GM18907 (cell line): ENCODE data around the gene UNC45A.

Source experiments
- ATAC-seq: cut with Tn5 transposase; IDR thresholded peaks from one replicate; pipeline ENCODE4 v1.9.1; 2021; ENCODE audit warnings: mild to moderate bottlenecking, moderate library complexity; ENCODE audit not compliant: unreplicated experiment

UNC45A gene

DNA sequence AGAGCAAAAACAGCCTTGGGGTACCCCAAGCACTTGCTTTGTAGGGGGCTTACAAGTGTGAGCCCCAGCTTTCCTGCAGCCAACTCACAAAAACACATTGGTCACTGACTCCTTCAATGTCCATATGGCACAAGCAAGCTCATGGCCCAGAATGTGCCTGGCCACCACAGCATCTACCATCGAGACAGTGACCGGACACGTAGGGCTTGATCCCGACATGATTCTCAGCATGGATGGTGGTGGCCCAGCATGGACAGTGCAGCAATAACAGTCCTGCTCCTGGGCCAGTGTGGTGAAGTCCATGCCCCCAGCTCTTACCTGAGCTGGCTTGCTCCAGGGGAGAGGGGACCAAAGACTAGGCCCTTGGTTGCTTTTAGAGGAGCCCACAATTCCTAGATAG is 6.0 kb downstream of the UNC45A start:
- ATAC-seq, result no peak

DNA sequence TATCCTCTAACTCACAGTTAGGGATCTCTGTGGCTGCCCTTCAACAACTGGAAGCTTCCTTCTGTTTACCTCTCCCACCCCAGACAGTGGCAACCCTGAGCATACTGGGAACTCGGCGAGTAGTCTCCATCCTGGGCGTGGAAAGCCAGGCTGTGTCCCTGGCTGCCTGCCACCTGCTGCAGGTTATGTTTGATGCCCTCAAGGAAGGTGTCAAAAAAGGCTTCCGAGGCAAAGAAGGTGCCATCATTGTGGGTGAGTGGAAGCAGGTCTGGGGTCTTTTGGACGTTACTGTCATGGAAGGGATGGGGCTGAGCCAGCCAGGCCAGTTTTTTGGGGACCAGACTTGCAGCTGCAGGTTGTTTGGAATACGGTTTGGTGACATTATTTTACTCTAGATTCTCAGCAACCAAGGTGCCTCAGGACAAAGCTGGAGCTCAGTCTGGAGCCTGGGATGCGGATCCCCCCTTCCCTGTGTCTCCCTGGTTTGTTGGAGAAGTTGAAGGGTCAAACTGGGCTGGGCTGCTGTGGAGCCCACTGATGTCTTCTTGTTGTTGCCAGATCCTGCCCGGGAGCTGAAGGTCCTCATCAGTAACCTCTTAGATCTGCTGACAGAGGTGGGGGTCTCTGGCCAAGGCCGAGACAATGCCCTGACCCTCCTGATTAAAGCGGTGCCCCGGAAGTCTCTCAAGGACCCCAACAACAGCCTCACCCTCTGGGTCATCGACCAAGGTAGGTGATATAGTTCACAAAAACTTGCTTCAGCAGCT is 7.5 kb downstream of the UNC45A start:
- no peak for ATAC-seq

DNA sequence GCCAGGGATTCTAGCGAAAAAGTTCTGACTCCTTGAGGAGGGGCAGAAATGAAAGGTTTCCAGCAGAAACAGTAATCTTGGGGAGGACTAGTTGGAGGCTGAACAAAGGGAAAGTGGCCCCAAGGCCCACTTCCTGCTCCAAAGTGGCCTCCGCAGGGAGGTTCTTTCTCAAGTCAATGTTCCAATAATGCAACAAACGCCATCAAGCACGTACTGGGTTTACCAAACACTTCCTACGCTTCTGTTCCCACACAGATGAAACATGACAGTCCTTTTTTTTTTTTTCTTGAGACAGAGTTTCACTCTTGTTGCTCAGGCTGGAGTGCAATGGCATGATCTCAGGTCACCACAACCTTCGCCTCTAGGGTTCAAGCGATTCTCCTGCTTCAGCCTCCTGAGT is 10.0 kb downstream of the UNC45A start:
- ATAC-seq, result no peak

DNA sequence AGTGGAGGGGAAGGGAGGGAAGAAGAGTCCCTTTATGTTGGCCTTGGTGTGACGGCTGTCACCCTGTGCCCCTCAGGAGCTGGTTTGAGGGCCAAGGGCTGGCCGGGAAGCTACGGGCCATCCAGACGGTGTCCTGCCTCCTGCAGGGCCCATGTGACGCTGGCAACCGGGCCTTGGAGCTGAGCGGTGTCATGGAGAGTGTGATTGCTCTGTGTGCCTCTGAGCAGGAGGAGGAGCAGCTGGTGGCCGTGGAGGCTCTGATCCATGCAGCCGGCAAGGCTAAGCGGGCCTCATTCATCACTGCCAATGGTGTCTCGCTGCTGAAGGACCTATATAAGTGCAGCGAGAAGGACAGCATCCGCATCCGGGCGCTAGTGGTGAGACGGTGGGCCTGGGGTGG is 11.5 kb downstream of the UNC45A start:
- no peak for ATAC-seq

DNA sequence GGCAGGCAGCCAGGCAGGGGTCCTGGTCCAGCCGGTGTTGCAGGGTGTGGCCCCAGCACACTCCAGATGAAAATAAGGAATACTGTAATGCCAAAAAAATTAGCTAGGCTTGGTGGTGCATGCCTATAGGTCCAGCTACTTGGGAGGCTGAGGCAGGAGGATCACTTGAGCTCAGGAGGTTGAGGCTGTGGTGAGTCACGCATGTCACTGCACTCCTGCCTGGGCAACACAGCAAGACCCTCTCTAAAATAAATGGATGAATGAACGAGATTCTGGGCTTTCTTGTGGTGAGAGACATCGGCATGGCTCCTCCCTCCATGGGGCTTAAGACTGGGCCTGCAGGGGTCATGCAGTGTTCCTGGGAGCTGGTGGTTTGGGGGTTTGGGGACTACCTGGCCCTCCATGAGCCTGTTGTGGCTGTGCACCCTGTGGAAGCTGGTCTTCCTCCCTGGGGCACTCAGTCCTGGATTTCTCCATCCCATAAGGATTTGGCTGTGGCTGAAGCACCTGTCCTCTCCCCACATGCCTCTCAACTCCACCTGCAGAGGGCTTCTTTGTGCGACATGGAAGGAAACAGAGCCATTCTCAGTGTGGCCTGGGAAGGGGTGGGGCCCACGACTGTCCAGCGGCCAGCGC is 12.0 kb downstream of the UNC45A start:
- no peak for ATAC-seq

DNA sequence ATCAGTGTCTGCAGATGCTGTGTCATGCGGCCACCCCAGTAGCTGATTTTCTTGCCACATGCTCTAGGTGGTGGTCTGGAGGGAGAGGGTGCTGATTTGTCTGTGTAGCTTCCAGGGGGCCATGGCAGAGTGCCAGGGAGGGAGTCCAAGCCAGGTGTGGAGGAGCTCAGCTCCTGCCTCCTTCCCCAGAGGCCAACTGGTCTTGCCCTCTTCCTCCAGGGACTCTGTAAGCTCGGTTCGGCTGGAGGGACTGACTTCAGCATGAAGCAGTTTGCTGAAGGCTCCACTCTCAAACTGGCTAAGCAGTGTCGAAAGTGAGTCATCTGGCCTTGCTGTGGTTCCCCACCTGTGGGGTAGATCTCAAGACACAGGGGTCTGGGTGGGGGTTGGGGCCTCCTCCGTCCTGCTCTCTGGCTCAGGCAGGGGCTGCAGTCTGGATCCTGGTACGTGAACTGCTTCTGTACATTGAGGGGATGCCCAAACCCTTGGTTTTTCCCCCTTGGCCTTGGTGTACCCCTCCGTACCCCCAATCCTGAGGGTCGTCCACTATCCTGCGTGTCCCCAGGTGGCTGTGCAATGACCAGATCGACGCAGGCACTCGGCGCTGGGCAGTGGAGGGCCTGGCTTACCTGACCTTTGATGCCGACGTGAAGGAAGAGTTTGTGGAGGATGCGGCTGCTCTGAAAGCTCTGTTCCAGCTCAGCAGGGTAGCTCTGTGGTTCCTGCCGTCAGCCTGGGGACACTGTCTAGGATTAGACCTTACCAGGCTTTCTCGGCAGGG is 12.7 kb downstream of the UNC45A start:
- ATAC-seq, result no peak

DNA sequence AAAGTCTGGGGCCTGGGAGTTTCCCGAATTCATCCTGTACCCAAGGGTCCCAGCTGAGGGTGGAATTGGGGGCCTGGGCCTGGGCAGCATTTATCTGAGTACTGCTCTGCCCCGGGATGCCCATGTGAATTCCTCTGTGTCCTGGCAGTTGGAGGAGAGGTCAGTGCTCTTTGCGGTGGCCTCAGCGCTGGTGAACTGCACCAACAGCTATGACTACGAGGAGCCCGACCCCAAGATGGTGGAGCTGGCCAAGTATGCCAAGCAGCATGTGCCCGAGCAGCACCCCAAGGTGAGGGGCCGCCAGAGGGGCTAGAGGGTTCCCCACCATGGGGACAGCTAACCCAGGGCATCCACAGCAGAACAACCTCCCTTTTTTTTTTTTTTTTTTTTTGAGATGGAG is 13.4 kb downstream of the UNC45A start:
- no peak for ATAC-seq

DNA sequence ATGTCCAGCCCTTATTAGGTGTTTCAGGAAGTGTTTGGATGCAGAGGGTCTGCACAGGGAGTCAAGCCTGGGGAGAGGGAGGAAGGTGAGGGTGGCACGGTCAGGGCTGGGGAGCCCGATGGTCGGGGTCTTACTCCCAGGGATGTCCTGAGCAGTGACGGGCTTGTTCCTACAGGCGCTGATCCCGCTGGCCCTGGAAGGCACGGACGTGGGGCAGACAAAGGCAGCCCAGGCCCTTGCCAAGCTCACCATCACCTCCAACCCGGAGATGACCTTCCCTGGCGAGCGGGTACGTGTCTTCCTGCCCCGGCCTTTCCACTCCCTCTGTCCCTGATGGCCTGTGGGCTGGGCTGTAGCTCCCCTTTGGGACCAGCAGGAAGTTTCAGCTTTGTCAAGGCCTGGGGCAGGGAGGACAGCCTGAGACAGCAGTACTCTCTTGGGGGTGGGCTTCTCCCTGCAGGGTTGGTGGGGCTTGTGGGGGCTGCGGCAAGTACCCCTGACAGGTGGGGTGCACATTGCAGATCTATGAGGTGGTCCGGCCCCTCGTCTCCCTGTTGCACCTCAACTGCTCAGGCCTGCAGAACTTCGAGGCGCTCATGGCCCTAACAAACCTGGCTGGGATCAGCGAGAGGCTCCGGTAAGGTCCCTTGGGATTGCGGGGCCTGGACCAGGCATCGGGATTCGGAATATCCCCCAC is 15.0 kb downstream of the UNC45A start:
- no peak for ATAC-seq

DNA sequence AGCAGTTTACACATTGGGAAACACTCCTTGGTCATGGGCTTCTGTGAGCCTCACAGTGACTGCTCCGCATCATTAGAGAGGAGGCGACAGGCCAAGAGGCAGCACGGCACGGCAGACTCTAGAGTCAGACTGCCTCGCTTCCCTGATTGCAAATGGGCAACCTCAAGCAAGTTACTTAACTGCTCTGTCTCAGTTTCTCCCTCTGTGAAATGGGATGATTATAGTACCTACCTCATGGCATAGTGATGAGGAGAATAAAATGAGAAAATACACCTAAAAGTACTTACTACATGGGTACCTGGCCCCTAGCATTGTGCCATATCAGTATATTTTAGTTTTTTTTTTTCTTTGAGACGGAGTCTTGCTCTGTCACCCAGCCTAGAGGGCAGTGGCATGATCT is 15.6 kb downstream of the UNC45A start:
- no peak for ATAC-seq

DNA sequence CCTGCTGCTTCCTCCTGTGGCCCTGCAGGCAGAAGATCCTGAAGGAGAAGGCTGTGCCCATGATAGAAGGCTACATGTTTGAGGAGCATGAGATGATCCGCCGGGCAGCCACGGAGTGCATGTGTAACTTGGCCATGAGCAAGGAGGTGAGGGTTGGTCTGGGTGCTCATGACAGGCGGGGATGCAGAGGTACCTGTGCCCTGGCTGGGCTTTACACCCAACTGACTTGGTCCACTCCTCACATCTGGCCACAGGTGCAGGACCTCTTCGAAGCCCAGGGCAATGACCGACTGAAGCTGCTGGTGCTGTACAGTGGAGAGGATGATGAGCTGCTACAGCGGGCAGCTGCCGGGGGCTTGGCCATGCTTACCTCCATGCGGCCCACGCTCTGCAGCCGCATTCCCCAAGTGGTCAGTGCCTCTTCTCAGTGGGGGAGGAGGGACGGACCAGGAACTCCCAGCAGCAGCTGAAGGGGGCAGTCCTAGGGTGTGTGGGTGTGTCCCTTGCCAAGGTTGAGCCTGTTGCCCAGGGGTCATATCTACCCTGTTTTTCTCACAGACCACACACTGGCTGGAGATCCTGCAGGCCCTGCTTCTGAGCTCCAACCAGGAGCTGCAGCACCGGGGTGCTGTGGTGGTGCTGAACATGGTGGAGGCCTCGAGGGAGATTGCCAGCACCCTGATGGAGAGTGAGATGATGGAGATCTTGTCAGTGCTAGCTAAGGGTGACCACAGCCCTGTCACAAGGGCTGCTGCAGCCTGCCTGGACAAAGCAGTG is 18.0 kb downstream of the UNC45A start:
- ATAC-seq, result no peak

DNA sequence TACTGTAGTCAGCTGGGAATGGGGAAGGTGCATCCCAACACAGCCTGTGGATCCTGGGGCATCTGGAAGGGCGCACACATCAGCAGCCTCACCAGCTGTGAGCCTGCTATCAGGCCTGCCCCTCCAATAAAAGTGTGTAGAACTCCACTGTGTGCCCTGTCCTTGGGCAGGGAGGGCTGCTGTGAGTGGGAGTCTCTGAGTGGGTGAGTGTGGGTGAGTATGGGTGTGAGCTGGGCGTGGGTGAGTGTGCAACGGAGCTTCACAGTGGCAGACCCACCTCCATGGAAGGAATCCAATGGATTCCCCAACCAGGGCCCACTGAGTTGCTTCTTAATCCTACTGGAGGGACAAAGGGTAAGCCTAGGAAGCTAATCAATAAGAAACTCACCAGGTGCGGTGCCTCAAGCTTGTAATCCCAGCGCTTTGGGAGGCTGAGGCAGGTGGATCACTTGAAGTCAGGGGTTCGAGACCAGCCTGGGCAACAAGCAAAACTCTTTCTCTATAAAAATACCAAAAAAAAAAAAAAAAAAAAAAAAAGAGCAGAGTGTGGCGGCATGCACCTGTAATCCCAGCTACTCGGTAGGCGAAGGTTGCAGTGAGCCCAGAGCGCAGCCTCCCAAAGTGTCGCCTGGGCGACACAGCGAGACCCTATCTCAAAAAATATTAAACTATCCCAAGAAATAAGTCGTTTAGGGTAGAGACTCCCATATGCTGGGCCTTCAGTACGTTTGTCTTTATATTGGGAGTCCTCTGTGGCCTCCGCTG is 19.0 kb downstream of the UNC45A start:
- no peak for ATAC-seq

DNA sequence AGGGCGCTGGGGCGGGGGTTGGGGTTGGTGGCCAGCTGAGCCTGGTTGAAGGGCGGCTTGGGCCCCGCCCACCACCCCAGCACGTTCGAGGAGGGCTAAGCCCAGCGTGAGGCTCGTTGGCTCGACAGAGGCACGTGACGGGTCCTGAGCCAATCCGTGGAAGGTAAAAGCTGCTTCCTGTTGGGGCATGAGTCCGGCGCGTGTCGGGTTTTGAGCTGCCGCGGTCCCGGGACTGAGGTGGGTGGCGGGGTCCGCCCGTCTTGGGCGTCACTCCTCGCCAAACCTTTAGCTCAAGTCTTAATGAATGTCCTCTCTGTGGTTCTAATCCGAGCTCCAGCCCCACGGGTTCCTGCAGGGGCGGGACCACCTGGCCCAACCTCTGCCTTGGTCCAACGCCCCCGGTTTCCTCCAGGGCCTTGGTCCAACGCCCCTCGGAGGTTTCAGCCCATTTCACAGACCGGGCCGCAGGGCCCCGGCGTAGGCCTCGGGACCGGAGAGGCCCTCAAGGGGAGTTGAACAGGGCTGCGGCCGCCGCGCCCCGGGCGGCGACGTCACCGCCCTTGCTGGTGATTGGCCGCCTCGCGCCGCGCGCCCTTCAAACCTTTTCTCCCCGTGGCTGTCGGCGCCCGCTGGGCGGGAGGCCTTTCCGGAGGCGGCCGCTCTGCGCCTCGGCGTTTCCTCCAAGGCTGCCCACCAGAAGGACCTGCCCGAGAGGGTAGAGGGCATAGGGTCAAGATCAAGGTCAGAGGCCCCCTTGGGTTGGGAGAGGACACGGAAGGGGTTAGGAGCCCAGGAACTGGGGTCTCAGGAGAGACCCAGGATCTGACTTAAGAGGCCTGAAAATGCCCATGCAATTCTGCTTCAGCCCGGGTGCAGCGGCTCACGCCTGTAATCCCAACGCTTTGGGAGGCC is 19.9 kb downstream of the UNC45A start, which contains the start of gene RCCD1:
RCCD1 (plus strand) TSS at position 173 of the 912 bp plus-strand sequence. CDS start 1,851 bp downstream, outside the sequence.
- peak; percentile 93 for ATAC-seq

DNA sequence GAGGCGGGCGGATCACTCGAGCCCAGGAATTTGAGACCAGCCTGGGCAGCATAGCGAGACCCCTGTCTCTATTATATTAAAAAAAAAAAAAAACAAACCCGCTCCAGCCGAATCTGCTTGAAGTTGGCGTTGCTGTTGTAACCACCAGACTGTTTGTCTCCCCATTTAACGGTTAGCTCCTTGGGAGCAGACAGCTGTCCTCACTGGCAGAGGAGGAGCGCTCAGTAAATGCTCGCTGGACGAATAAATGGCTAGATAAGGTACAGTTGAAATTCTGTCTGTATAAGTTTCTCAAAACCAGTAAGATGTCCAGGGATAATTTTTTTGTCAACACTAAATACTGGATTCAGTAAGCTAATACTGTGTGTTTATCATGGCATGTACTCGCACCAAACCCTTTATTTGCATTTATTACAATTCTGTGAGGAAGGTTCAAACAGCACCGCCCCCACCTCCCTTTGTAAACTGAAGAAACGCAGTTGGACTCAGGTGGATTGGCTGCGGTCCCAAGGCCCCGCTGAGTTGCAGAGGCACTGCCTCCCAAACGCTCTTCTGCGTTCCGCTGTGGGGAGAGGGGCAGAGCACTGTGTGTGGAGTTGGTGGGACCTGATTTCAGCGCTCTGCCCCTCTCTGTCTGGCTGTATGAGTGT is 20.7 kb downstream of the UNC45A start:
- no peak for ATAC-seq

DNA sequence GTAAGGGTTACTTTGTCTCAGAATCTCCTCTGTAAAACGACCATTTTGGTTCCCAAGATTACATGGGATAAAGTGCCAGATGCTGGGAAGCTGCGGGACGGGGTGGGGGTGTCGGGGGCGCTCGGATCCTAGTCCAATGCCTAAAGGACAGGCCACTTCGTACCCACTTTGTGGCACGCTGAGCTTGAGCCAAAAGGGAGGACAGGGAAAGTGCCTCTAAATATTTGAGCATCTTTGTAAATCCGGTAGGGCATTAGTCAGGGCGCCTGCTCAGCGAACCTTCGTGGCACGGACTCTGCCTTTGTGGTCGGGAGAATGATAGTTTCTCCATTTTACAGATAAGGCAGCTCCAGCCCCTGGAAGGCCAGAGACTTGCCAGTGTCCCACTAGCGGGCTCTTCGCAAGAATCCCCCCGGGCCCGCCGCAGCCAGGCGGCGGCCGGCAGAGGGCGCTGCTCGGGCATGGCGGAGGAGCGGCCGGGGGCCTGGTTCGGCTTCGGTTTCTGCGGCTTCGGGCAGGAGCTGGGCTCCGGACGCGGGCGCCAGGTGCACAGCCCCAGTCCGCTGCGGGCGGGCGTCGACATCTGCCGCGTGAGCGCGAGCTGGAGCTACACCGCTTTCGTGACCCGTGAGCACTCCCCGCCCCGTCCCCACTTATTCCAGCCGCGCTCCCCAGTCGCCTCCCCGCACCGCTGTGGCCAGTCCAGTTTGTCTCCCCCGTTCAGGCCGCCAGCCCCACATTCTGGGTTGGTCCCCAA is 21.4 kb downstream of the UNC45A start:
- ATAC-seq, result no peak

DNA sequence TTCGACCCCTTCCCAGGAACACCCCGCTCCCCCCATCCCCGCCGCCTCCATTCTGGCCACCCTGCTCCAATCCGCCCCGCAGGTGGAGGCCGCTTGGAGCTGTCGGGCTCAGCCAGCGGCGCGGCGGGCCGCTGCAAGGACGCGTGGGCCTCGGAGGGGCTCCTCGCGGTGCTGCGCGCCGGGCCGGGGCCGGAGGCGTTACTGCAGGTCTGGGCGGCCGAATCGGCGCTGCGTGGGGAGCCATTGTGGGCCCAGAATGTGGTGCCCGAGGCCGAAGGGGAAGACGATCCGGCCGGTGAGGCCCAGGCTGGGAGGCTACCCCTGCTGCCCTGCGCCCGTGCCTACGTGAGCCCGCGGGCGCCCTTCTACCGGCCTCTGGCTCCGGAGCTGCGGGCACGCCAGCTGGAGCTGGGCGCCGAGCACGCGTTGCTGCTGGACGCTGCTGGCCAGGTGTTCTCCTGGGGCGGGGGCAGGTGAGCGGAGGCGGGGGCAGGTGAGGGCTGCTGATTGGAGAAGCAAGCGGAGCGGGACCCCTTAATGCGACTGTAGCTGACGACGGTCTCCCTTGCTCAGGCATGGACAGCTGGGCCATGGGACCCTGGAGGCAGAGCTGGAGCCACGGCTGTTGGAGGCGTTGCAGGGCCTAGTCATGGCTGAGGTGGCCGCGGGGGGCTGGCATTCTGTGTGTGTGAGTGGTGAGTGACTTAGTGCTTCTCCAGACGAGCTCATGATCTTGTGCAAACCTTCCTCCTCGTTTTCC is 22.1 kb downstream of the UNC45A start:
- ATAC-seq, result no peak

DNA sequence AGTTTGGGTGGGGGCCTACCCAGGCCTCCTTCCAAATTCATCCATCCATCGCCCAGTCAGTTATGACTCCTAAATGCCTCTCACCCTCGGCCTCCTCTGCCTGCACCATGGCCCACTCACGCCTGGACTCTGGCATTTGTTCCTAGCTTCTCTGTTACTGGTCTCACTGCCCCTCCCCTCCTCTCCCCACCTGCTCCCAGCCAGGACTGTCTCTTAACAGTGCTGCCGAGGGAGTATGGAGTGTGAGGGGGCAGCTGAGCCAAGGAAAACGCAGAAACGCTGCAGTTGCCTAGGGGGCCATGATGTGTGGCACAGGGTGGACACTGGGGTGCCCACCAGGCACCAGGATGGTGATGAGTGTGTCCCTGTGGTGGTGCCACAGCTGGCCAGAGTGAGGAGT is 22.7 kb downstream of the UNC45A start:
- ATAC-seq, result no peak
